Measurements from ENCODE around the gene YEATS2. TPM values are rescaled to one million over a fixed set of nuclear protein-coding genes. Genes with fewer than 3 reads are reported as not detected.
"Not testable (repeated sequence)": the region's sequence is repeated elsewhere in the genome, so short reads cannot be mapped to it uniquely, and the experiment has no call there.

The YEATS2 gene
- total RNA-seq, 1 experiment from 2014 or later, result 34.5 TPM

GRCh38 chr3:183680061-183680460, 17.5 kb upstream of the YEATS2 start:
- Mint-ChIP-seq H3K27ac (ENCODE audit: unreplicated experiment) (no peak overlapping the region), H3K36me3 (ENCODE audit: insufficient read depth, unreplicated experiment) (no peaks in the 10 kb centered on the region), H3K9me3 (ENCODE audit: unreplicated experiment) (no peaks in the 10 kb centered on the region), H3K27me3 (ENCODE audit: insufficient read depth, unreplicated experiment) (no peaks in the 10 kb centered on the region), H3K4me1 (ENCODE audit: low read depth, unreplicated experiment) (no peaks in the 10 kb centered on the region), H3K4me3 (ENCODE audit: unreplicated experiment) (no peak overlapping the region)
- intact Hi-C loops (cut with micrococcal nuclease; ENCODE audit: unreplicated experiment), result no loop called here
- ChIA-PET CTCF (no interaction called here), POLR2A (no interaction called here)
- no TSS peak for BruUV-seq (replicated peaks)
- TF ChIP-seq CTCF (IDR thresholded peaks at IDR 0.05; ENCODE audit: insufficient read depth in 1 of 2, low read depth in 1 of 2, low read length in 1 of 2, severe bottlenecking in 1 of 2, unreplicated experiment in 1 of 2), result no peak
- Histone ChIP-seq H3K4me1 (peaks cover 3% of the 10 kb centered on the region), H3K9me3 (no peaks in the 10 kb centered on the region), H3K27me3 (replicated peaks; ENCODE audit: control insufficient read depth, insufficient read depth, low read length) (no peaks in the 10 kb centered on the region), H3K36me3 (ENCODE audit: control insufficient read depth, insufficient read depth, low read length) (no peaks in the 10 kb centered on the region), H3K4me3 (ENCODE audit: low read depth, low read length) (no peak overlapping the region)
- no peak for DNase-seq

GRCh38 chr3:183687705-183688104, 9.9 kb upstream of the YEATS2 start:
- TF ChIP-seq CTCF (IDR thresholded peaks at IDR 0.05; ENCODE audit: insufficient read depth in 1 of 2, low read depth in 1 of 2, low read length in 1 of 2, severe bottlenecking in 1 of 2, unreplicated experiment in 1 of 2), result no peak
- no peak overlapping the region for H3K4me3 ChIP-seq (ENCODE audit: low read depth, low read length)
- CTCF ChIA-PET, result no interaction called here
- H3K27me3 Mint-ChIP-seq (ENCODE audit: insufficient read depth, unreplicated experiment), result no peaks in the 10 kb centered on the region
- POLR2A ChIA-PET, result interaction anchor here (0.6 kb wide), 1 partner anchor 16 kb away, joined by 10 read pairs; no protein-coding TSS in a partner anchor
- no peaks in the 10 kb centered on the region for H3K36me3 Mint-ChIP-seq (ENCODE audit: insufficient read depth, unreplicated experiment)
- H3K27me3 ChIP-seq (replicated peaks; ENCODE audit: control insufficient read depth, insufficient read depth, low read length), result no peaks in the 10 kb centered on the region
- DNase-seq, result no peak
- H3K4me1 ChIP-seq, result no peaks in the 10 kb centered on the region
- H3K4me1 Mint-ChIP-seq (ENCODE audit: low read depth, unreplicated experiment), result no peaks in the 10 kb centered on the region
- H3K9me3 ChIP-seq, result no peaks in the 10 kb centered on the region
- intact Hi-C loops (cut with micrococcal nuclease; ENCODE audit: unreplicated experiment), result no loop called here
- H3K36me3 ChIP-seq (ENCODE audit: control insufficient read depth, insufficient read depth, low read length), result no peaks in the 10 kb centered on the region
- H3K9me3 Mint-ChIP-seq (ENCODE audit: unreplicated experiment), result no peaks in the 10 kb centered on the region
- no peak overlapping the region for H3K27ac Mint-ChIP-seq (ENCODE audit: unreplicated experiment)
- no TSS peak for BruUV-seq (replicated peaks)
- H3K4me3 Mint-ChIP-seq (ENCODE audit: unreplicated experiment), result no peak overlapping the region

GRCh38 chr3:183688874-183689273, 8.7 kb upstream of the YEATS2 start:
- H3K27ac Mint-ChIP-seq (ENCODE audit: unreplicated experiment), result no peak overlapping the region
- BruUV-seq (replicated peaks), result no TSS peak
- ChIA-PET CTCF (no interaction called here), POLR2A (interaction anchor here (0.5 to 0.7 kb wide), 2 partner anchors 52 to 185 kb away, joined by 3 read pairs; no protein-coding TSS in a partner anchor)
- H3K4me1 Mint-ChIP-seq (ENCODE audit: low read depth, unreplicated experiment), result no peaks in the 10 kb centered on the region
- no peaks in the 10 kb centered on the region for H3K9me3 Mint-ChIP-seq (ENCODE audit: unreplicated experiment)
- TF ChIP-seq CTCF (IDR thresholded peaks at IDR 0.05; ENCODE audit: insufficient read depth in 1 of 2, low read depth in 1 of 2, low read length in 1 of 2, severe bottlenecking in 1 of 2, unreplicated experiment in 1 of 2), result no peak
- H3K4me3 ChIP-seq (ENCODE audit: low read depth, low read length), result no peak overlapping the region
- intact Hi-C loops (cut with micrococcal nuclease; ENCODE audit: unreplicated experiment), result no loop called here
- no peaks in the 10 kb centered on the region for H3K9me3 ChIP-seq
- DNase-seq, result no peak
- H3K4me3 Mint-ChIP-seq (ENCODE audit: unreplicated experiment), result no peak overlapping the region
- no peaks in the 10 kb centered on the region for H3K36me3 ChIP-seq (ENCODE audit: control insufficient read depth, insufficient read depth, low read length)
- no peaks in the 10 kb centered on the region for H3K36me3 Mint-ChIP-seq (ENCODE audit: insufficient read depth, unreplicated experiment)
- no peaks in the 10 kb centered on the region for H3K4me1 ChIP-seq
- no peaks in the 10 kb centered on the region for H3K27me3 ChIP-seq (replicated peaks; ENCODE audit: control insufficient read depth, insufficient read depth, low read length)
- H3K27me3 Mint-ChIP-seq (ENCODE audit: insufficient read depth, unreplicated experiment), result no peaks in the 10 kb centered on the region

GRCh38 chr3:183689621-183690020, 8.0 kb upstream of the YEATS2 start:
- H3K27ac Mint-ChIP-seq (ENCODE audit: unreplicated experiment); H3K36me3 Mint-ChIP-seq (ENCODE audit: insufficient read depth, unreplicated experiment); intact Hi-C loops (cut with micrococcal nuclease; ENCODE audit: unreplicated experiment); H3K9me3 ChIP-seq; H3K27me3 ChIP-seq (replicated peaks; ENCODE audit: control insufficient read depth, insufficient read depth, low read length); H3K9me3 Mint-ChIP-seq (ENCODE audit: unreplicated experiment); H3K4me3 Mint-ChIP-seq (ENCODE audit: unreplicated experiment); H3K27me3 Mint-ChIP-seq (ENCODE audit: insufficient read depth, unreplicated experiment); H3K4me1 ChIP-seq; BruUV-seq (replicated peaks); H3K36me3 ChIP-seq (ENCODE audit: control insufficient read depth, insufficient read depth, low read length); H3K4me3 ChIP-seq (ENCODE audit: low read depth, low read length); CTCF ChIA-PET; H3K4me1 Mint-ChIP-seq (ENCODE audit: low read depth, unreplicated experiment); DNase-seq: not testable (repeated sequence)
- POLR2A ChIA-PET, result interaction anchor here (0.5 kb wide), 1 partner anchor 53 kb away, joined by 3 read pairs; no protein-coding TSS in a partner anchor

Data from Caco-2 (cell line).